NCI-H2196 (cell line): ENCODE measurements around the gene OSBPL3.

ENCODE experiments used
- DNase-seq: peaks from one replicate; lab custom pipeline; 2025; ENCODE audit not compliant: unreplicated experiment; lab: John Stamatoyannopoulos, UW

Gene OSBPL3

GRCh38 chr7:24981171-24981951 lies 1.4 kb upstream of the OSBPL3 start:
- DNase-seq, result no peak

DNA sequence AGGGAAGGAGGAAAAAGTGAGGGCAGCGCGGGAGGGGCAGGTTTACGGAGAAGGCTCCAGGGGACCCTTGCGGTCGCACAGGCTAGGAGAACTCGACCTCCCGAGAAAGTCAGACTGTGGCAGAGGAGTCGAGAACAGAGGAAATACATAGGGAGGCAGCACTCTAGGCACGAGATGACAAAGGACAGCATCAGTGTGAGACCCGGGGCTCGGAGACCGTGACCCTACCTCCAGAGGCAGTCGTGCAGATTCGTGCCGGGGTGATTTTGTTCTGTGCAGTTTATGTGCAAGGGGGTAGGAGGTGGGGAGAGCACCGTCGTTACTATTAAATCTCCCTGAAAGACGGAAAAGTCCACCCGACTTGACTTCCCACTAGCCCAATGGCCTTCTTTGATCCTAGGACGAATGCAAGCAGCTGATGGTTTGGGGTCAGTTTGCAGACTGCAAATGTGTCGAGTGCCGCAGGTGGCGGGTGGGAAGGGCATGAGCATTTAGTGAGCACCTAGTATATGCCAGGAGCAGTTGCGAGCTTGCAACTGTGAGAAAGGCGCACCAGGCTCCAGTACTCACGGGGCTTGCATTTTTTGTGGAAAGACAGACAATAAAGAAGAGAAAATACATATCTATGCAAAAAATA lies 674 bp upstream of the OSBPL3 start:
- no peak for DNase-seq

- no peak for DNase-seq
These were observed 512 bp downstream of the OSBPL3 start for GRCh38 chr7:24979470-24979862.

GRCh38 chr7:24978843-24979469 lies 1.0 kb downstream of the OSBPL3 start:
- no peak for DNase-seq

GRCh38 chr7:24975644-24976260 lies 4.2 kb downstream of the OSBPL3 start:
- no peak for DNase-seq

- DNase-seq, result no peak
These were observed 4.8 kb downstream of the OSBPL3 start for GRCh38 chr7:24975172-24975571.

- no peak for DNase-seq
These were observed 5.7 kb downstream of the OSBPL3 start for GRCh38 chr7:24974026-24974832.

- no peak for DNase-seq
These were observed 7.0 kb downstream of the OSBPL3 start for GRCh38 chr7:24972991-24973390.

GRCh38 chr7:24972166-24972477 lies 7.9 kb downstream of the OSBPL3 start:
- DNase-seq, result no peak

GRCh38 chr7:24971333-24972165 lies 8.4 kb downstream of the OSBPL3 start:
- DNase-seq, result no peak

- DNase-seq, result no peak
These were observed 9.3 kb downstream of the OSBPL3 start for GRCh38 chr7:24970676-24971075.

DNA sequence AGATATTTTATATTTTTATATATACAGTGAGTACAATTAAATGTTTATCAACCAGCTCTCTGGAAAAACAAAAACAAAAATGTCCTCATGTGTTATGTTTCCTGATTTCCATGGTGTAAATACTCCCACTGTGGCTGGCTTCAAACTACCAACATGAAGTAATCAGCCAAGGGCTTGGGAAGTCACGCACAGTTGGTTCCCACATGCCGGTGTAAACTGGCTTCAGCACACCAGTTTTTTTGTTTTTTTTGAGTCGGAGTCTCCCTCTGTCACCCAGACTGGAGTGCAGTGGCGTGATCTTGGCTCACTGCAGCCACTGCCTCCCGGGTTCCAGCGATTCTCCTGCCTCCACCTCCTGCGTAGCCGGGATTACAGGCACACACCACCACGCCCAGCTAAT lies 11.8 kb downstream of the OSBPL3 start:
- DNase-seq, result no peak

DNA sequence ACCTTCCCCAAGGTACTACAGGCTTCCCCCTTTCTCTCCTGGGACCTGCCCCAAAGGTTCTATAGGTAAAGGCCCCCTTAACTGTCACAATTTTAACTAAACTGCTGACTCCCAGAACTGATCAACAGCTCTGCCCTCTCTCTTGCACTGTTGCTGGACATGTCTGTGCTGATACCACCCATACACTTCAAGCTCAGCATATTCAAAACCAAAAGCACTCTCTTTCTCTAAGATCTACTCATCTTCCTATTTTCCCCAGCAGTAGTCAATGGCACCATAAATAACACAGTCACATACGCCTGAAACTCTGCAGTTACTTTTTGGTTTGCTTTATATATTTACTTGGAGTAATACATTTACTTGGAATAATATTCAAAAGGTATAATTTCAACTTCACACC lies 12.3 kb downstream of the OSBPL3 start:
- no peak for DNase-seq

DNA sequence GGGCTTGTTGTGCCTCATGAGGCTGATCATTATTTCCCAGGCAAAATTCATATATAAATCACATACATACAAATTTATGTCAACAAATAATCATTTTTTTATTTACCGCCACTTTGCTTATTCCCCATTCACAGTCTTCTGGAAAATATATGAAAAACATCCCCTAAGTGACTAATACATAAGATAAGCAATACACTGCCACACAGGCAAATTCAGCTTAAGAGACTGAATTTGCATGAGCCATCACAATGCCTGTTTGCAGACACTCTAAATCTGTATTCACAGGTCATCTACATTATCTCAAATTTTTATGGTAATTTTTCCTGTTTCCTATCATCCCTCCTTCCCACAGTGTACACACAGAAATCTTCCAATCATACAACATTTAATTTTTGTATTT lies 13.2 kb downstream of the OSBPL3 start:
- DNase-seq, result no peak

- no peak for DNase-seq
These were observed 13.9 kb downstream of the OSBPL3 start for GRCh38 chr7:24965831-24966708.

DNA sequence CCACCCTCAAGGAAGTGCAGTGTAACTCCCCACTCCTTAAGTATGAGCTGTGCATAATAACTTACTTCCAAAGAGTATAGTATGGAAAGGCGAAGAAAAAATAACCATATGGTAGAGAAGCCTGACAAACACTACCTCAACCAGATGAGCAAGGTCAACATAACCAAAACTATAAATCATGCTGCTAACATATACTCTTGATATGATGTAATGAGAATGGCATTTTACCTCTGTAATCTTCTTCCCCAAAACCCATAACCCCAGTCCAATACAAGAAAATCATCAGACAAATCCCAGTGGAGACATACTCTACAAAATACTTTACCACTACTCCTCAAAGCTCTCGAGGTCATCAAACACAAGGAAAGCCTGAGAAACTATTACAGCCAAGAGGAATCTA lies 15.8 kb downstream of the OSBPL3 start:
- DNase-seq, result no peak

DNA sequence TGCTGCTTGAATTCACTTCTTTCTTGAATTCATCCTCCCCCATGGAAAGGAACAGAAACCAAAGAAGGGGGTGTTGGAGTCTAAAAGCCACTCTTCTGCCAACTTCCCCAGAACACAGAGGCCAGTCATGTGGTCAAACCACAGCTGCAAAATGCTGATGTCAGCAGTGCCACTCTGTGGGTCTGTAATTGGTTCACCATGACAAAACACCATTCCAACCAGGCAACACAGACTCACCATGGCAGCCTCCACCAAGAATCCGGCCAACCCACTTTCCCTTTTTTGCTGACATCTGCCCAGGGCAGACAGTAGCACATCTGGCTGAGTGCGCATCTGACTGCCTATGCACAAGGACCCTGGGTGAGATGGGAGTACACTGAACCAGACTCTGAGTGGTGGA lies 16.8 kb downstream of the OSBPL3 start:
- no peak for DNase-seq

GRCh38 chr7:24962418-24962962 lies 17.5 kb downstream of the OSBPL3 start:
- DNase-seq, result no peak
